Measurements from ENCODE around the gene SCUBE2.

SCUBE2 gene

GRCh38 chr11:9070749-9071491 lies 20.5 kb downstream of the SCUBE2 start:
- TF ChIP-seq, protein P1, sequence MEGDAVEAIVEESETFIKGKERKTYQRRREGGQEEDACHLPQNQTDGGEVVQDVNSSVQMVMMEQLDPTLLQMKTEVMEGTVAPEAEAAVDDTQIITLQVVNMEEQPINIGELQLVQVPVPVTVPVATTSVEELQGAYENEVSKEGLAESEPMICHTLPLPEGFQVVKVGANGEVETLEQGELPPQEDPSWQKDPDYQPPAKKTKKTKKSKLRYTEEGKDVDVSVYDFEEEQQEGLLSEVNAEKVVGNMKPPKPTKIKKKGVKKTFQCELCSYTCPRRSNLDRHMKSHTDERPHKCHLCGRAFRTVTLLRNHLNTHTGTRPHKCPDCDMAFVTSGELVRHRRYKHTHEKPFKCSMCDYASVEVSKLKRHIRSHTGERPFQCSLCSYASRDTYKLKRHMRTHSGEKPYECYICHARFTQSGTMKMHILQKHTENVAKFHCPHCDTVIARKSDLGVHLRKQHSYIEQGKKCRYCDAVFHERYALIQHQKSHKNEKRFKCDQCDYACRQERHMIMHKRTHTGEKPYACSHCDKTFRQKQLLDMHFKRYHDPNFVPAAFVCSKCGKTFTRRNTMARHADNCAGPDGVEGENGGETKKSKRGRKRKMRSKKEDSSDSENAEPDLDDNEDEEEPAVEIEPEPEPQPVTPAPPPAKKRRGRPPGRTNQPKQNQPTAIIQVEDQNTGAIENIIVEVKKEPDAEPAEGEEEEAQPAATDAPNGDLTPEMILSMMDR (IDR thresholded peaks at IDR 0.05; ENCODE audit: control extremely low read depth, extremely low read depth, low read depth, missing control alignments): no peak
- ChIA-PET POLR2A (no interaction called here), CTCF (interaction anchor here (1.0 to 2.3 kb wide), 10 partner anchors 9 to 436 kb away, joined by 4 to 9 read pairs (median 4); no protein-coding TSS in a partner anchor)
- no peak for DNase-seq (ENCODE audit: extremely low spot score)

DNA sequence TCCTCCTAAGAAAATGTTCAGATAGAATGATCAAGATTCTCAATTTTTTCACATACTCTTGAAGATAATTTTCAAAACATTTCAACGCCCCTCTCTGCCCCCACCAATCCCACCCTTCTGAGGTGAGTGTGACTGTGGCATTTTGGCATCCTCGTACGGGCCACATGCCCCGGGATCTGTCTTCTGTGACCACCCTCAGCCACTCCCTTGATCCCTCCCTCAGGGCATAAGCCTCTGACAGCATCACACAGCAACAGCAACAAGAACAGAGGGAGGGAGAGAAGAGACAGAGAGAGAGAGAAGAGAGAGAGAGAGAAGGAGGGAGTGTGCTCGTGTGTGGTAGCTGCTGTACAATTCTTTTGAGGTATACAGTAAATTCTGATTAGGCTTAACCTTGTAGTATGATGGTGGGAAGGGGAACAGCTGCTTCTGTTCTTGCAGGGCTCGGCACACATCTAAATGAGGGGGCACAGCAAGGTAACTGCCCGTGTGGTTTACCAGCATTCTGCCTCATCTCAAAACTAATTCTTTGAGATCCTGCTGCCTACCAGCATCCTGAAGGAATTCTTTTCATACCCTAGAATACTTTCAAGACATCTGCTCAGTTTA lies 21.4 kb downstream of the SCUBE2 start:
- CTCF ChIA-PET: interaction anchor here (1.3 to 2.3 kb wide), 9 partner anchors 8 to 437 kb away, joined by 4 to 7 read pairs (median 4); no protein-coding TSS in a partner anchor
- POLR2A ChIA-PET: no interaction called here
- TF ChIP-seq, protein P1 (IDR thresholded peaks at IDR 0.05; ENCODE audit: control extremely low read depth, extremely low read depth, low read depth, missing control alignments): no peak
- DNase-seq (ENCODE audit: extremely low spot score): no peak

DNA sequence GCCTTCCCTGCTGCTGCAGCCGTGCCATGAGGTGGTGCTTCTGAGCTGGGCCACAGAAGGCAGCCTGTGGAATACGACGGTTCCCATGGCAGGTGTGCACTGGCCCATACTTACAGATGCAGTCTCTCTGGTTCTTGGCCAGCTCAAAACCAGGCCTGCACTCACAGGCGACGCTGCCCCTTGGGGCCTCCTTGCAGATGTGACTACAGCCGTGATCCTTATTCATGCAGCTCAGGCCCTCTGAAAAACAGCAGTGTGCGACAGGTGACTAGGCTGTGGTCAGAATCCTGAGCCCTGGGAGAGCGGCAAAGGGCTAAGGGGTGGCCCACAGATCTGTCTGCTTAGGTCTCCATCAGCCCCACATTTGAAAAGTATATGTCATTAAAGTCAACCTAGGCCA lies 22.1 kb downstream of the SCUBE2 start:
- CTCF ChIA-PET: interaction anchor here (1.1 to 2.3 kb wide), 5 partner anchors 9 to 69 kb away, joined by 3 to 7 read pairs (median 4); no protein-coding TSS in a partner anchor
- TF ChIP-seq, protein P1 (IDR thresholded peaks at IDR 0.05; ENCODE audit: control extremely low read depth, extremely low read depth, low read depth, missing control alignments): no peak
- POLR2A ChIA-PET: no interaction called here
- DNase-seq (ENCODE audit: extremely low spot score): no peak

DNA sequence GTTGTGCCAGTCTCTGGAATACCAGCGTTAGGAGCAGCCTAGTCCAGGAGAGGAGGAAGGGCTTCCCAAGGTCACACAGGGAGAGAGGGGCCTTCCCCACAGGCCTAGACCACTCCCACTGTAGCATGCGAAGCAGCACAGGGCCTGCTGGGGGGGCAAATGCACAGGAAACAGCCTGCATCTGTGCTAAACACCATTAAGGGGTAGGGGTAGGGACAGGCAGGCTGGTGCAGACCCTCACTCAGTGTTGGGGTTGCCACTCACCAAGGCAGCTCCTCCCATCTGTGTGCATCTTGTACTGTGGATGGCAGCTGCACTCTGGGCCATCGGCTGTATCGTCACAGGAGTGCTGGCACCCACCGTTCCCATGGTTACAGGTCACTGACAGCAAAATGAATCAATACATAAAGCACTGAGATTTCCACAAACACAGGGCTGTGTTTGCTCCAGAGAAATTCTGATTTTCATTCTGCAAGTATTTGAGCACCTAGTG lies 24.9 kb downstream of the SCUBE2 start:
- ChIA-PET POLR2A (no interaction called here), CTCF (interaction anchor here (2.1 kb wide), 1 partner anchor 10 kb away, joined by 5 read pairs; no protein-coding TSS in a partner anchor)
- no peak for DNase-seq (ENCODE audit: extremely low spot score)
- TF ChIP-seq, protein P1 (IDR thresholded peaks at IDR 0.05; ENCODE audit: control extremely low read depth, extremely low read depth, low read depth, missing control alignments): no peak

DNA sequence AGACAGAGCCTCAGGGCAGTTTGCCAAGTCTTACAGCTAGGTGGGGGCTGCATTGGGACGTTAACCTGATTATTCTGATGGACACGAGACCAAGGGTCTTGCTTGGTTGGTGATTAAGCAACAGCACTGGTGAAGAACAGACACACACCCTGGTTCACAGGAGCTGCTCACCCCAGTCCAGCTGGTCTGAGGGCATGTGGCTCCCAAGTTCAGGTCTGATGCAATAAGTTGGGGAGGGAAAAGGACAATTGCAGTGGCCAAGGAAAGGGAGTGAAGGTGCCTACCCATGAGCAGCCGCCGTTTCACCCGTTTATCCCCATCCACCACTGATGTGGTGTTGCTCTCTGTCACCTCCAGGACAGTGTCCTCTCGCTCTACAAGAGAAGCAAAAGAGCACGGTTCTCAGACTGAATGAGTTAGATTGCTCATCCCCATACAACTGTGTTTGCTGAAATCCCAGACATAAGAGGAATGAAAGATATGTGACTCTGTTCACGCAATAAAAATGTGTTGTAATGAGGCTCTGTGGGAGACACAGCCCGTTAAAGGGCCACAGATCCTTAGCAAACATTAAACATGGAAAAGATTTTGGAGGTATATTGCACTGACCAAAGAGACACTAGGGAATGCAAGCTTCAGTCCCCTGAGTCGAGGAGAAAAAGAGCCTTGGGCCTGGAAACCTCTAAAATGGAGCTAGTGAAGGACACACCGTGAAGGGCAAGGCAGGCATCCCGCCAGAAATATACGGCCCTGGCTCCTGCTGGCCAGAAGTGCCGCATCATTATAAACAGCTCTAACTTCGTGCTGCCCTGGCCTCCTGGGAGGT lies 25.6 kb downstream of the SCUBE2 start:
- DNase-seq (ENCODE audit: extremely low spot score): no peak
- TF ChIP-seq, protein P1 (IDR thresholded peaks at IDR 0.05; ENCODE audit: control extremely low read depth, extremely low read depth, low read depth, missing control alignments): no peak
- POLR2A ChIA-PET: no interaction called here
- CTCF ChIA-PET: interaction anchor here (1.3 to 2.2 kb wide), 2 partner anchors 9 to 72 kb away, joined by 3 to 8 read pairs; no protein-coding TSS in a partner anchor

DNA sequence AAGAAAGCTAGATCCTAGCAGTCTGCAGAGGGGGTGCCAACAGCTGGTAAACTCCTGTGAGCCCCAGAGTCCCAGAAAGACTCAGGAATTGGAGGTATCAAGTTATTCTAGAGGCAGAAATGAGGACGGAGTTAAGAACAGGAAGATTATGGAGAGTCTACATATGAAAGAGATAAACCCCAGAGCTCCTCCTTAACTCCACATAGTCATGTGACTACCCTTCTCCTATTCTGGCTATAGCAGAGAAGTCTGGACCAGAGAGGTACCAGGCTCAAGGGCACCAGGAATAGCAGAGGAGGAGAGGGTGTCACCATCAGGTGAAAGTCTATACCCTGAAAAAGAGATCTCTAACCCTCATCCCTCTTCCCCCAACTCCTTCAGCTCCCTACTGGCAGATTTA lies 29.6 kb downstream of the SCUBE2 start:
- POLR2A ChIA-PET: interaction anchor here (0.6 kb wide), 2 partner anchors 97 to 323 kb away, joined by 3 read pairs; no protein-coding TSS in a partner anchor
- CTCF ChIA-PET: interaction anchor here (1.0 to 2.6 kb wide), 6 partner anchors 9 to 76 kb away, joined by 3 to 9 read pairs (median 4); no protein-coding TSS in a partner anchor
- no peak for DNase-seq (ENCODE audit: extremely low spot score)
- TF ChIP-seq, protein P1 (IDR thresholded peaks at IDR 0.05; ENCODE audit: control extremely low read depth, extremely low read depth, low read depth, missing control alignments): no peak
